ENCODE data around the gene NMBR.
"Not testable (repeated sequence)": the region's sequence is repeated elsewhere in the genome, so short reads cannot be mapped to it uniquely, and the experiment has no call there.

NMBR gene

DNA sequence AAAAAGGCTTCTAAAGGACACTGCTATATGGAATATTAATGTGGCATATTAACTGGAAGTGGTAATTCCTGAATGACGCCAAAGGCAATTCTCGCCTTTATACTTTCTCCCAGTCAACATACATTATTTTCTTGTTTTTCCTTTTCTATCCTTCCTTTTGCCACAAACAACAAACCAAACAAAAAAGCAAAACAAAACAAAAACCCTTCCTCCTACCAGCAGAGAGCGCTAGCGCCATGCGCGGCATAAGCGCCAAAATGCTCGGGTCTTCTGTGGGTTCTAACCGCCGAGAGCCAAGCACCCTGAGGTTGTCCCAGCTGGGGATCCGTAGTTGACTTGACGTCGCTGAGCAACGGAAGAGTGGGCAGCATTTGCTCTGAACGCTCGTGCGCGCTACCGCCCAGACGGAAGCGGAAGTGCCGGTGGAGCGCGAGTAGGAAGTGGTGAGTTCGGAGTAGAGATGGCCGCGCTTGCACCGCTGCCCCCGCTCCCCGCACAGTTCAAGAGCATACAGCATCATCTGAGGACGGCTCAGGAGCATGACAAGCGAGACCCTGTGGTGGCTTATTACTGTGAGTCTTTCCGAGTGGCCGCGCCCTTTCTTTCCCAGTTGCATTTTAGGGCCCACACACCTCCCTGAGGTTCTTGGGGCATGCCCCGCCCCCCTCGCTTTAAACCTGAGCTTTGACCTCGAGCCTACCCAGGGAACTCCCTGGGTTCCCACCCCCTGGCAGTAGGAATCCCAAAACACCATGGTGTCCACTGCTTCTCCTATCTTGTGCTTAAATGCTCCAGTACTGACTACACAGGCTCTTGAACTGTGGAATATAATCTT lies at the start of gene NMBR, which contains the start of gene VTA1:
TSS of gene NMBR (minus strand) at position 295 of the 835 bp plus-strand sequence. CDS start 58,464 bp downstream, outside the sequence.
TSS of gene VTA1 (plus strand) at position 436 of the 835 bp plus-strand sequence. CDS start at position 461, 25 bp downstream.
- peak; percentile 98 to 99 for DNase-seq

DNA sequence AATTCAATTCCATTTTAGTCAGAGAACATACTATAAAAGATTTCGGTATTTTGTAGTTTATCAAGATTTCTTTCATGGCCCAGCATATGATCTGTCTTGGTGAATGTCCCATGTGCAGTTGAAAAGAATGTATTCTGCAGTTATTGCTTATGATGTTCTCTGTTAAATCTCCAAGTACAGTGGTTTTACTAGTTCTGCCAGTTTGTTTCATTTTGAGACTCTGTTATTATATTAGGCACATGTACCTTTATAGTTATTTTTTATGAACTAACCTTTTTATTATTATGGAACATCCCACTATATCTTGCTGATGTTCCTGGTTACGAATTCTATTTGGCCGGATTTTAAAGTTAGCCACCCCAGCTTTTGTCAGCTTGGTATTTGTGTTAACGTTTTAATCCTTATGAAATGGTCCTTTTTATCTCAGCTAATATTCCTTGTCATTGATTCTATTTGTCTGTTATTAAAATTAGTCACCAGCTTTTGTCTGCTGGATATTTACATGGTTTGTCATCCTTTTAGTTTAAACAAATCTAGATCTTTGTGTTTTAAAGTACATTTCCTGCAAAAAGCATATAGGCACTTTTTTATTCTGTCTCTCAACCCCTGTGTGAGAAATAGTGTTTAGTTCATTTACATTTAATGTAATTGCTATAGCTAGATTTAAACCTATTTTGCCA lies 49.1 kb upstream of the NMBR start:
- DNase-seq: no peak

DNA sequence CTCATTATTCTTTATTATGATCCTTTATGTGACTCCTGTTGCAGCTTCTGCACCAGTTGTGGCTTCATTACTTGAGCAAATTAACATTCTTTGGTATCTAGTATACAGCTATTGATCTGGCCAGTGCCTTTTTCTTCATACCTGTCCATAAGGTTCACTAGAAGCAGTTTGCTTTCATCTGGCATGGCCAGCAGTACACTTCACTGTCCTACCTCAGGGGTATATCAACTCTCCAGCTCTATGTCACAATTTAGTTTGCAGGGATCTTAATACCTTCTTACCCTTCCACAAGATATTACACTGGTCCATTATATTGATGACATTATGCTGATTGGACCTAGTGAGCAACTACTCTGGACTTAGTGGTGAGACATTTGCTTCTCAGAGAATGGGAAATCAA lies 46.7 kb upstream of the NMBR start:
- DNase-seq: no peak

DNA sequence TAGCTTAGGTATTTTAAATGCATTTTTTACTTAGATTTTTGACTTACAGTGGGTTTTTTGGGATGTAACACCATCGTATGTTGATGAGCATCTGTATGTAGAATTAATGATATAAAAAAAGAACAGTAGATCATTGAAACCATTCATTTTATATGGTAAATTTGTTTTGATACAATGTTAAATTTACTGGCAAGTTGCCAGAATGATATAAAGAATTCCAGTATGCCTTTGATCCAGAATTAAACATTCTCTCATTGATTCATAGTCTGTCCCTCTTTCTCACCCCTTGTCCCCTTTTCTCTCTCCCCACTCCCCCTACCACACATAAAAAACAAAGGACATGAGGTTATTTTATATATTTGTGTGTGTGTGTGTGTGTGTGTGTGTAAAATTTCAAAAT lies 45.4 kb upstream of the NMBR start:
- DNase-seq: no peak

DNA sequence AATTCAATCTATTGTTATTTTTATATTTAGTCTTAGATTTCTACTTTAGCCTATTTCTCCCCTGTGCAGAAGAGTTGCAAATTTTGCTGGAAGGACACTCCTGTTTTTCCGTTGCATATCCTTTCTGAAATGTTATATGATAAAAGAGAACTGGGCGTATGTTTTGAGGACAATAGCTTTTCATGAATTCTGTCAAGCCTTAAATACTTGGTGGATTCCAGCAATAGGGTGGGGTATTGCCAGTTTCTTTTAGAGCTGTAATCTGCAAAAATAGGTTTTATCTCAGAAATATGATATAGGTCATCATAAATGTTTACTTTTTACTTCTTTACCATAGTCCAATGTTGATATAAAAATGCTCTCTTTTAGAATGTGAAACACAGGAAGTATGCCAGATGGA lies 42.1 kb upstream of the NMBR start:
- DNase-seq: no peak

DNA sequence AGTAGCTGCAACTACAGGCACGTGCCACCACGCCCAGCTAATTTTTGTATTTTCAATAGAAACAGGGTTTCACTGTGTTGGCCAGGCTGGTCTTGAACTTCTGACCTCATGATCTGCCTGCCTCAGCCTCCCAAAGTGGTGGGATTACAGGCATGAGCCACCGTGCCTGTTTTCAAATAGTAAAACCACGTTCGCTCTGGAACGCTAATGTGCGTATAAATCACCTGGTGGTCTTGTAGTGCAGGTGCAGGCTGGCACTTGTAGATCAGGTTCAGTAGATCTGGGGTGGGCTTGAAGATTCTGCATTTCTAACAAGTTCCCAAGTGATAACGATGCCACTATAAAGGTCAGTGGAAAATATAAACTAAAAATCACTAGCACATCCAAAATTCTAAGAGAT lies 41.4 kb upstream of the NMBR start:
- DNase-seq: not testable (repeated sequence)

DNA sequence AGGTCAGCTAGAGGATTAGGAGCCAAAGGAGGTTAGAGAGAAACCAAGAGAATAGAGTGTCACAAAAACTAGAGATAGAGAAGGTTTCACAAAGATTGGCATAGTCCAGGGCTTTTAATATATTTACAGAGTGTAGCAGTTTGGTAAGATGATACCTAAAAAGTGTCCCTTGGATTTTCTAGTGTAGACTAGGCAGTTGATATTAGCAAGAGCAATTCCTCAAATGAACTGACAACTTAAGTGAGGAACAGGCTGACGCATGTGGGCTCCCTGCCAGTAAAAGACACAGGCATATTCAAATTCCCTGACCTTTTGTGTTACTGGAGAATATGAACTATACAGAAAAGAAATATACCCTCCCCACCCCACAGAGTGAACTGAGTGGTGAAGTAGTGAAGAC lies 40.3 kb upstream of the NMBR start:
- no peak for DNase-seq

DNA sequence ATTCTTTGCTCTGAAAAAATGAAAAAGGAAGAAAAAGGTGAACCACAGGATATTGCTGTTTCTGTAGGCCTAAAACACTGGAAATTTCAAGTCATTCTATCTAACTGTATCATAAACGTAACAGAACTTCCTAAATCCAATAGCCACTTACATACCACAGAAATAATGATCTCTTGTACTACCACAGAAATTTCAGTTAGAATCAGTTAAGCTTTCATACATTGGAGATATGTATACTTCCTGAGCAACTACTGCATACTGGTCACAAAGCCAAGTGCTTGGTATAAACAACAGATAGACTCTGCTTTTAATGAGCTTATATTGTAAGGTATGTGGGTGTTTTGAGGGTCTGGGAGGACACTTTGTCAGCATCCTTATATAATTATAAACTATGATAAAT lies 38.7 kb upstream of the NMBR start:
- no peak for DNase-seq

DNA sequence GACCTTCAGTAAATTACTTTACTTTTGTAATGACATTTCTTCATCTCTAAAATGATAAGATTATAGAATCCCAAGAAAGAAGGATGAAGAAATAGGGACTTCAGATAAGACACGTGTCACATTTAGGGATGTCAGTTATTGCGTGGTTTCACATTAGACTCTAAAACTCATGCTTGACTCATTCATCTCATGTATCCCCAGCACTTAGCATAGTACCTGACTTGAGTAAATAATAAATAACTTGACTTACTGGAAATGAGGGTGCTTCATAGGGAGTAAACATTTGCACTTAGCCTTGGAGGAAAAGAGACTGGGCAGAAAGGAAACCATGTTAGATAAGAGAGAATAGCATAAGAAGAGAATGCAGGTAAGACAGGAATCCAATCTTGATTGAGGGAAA lies 37.4 kb upstream of the NMBR start:
- DNase-seq: no peak

DNA sequence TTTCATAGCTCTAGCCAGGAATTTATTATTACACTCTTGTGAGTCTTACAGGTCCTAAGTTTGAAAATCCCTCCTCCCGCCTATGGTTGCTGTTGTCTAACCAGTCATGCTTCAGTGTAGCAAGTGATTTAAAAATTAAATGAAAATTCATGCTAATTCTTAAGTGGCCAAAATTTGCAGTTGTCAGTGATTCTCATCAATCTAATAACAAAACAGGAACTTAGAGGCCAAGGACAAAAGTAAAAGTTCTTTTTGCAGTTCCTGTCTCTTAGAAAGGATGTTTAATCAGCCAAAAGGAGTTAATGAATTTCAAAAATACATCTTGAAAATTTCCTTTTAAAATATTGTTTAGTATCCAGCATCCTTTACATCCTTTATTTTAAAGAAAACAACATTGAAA lies 36.4 kb upstream of the NMBR start:
- no peak for DNase-seq

DNA sequence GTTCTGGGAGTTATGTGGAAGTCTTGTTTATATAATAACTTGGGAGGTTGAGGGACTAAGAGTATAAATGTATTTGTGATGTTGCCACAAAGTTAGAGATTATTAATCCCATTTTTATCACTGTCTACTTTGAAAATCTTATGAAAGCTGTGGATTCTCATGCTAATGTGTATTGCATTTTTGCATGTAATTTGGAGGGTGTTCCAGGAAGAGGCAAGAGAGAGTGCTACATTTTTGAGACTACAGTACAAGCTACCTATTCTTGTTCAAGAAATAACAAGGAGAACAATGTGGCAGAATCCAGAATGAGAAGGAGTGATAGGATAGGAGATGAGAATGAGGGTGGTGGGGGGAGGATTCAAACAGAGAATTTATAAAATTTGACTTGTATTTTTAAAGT lies 35.1 kb upstream of the NMBR start:
- no peak for DNase-seq

DNA sequence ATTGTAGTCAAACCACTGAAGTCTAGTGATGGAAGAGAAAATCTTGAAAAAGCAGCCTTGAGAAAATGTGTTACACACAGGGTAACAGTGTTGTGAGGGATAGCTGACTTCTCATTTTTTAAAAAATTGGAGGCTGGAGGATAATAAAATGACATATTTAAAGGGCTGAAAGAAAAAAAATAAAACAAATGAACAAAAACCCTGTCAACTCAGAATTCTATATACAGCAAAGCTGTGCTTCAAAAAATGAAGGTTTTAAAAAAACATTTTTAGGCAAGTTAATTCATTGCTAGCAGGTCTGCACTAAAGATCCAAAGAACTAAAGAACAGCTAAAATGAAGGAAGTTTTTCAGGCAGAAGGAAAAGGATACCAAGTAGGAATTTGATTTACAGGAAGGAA lies 31.2 kb upstream of the NMBR start:
- no peak for DNase-seq

DNA sequence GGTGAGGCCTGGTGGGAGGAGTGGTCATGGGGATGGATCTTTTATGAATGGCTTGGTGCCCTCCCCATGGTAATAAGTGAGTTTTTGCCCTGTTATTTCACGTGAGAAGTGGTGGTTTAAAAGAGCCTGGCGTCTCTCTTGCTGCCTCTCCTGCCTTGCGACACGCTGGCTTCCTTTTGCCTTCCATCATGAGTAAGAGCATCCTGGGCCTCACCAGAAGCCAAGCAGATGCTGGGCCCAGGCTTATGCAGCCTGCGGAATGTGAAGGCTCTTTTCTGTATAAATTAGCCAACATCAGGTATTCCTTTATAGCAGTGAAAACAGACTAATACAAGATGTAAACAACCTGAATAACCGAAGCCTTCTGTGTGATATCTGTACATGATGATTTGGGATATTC lies 27.8 kb upstream of the NMBR start:
- no peak for DNase-seq

DNA sequence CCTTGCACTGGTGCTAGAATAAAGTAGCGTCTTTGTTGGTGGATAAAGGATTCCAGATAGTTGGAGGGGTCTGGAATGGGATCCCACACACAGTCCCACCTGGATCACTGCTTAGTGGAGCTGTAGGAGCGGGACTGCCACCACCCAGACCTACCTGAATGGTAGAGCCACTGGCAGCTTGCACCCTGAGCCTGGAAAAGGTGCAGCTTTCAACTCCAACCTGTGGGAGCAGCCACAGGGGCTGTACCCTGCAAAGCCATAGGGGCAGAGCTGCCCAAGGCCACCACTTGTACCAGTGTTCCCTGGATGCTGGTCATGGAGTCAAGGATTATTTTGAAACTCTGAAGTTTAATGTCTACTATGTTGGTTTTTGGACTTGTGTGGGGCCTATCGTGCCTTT lies 27.1 kb upstream of the NMBR start:
- no peak for DNase-seq

DNA sequence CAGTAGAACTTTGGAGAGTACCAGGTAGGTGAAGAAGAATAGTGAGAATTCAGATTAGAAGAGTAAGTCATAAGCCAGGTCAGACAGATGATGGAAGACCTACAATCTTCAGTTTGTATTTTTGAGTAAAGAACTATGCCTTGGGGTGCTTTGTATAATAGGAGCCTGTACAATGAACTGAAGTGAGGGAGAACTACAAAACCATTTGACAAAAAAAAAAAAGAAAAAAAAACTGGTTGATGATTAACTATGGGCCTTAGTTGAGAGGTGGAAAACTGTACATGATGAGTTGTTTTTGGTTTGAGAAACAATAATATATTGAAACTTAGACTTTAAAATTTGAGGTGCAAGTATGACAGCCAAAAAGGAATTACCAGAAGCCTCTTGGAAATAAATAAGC lies 25.8 kb upstream of the NMBR start:
- no peak for DNase-seq

DNA sequence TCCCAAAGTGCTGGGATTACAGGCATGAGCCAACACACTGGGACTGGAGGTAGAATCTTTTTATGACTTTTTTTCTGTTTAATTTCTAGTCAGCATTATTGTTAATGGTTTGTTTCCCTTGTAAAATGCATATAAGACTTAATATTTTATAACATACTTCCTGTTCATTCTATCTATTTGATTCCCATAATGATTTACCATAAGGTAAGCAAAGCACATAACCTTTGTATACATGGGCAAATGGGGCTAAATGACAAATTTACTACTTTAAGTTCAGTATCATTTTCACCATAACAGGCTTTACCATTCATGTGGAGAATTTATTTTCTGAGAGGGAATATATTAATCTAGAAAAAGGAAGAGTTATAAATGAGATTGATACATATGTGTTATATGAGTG lies 24.4 kb upstream of the NMBR start:
- no peak for DNase-seq

DNA sequence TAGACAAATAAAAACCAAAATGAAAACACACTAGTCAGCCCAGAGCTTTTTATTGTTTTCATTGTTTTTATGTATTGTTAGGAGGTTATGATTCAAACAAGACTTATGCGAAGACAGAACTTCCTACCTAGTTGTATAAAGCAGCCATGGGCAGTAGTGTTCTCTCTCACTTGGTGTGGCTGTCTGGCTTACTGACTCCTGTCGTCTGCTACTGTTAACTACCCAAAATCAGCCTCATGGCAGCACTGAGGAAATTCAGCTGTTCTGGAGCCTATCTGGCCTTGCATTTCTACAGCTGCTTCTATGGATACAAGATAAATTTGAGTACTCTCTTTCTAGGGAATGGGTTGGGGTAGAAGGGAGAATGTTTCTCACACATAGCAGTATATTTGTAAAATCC lies 20.6 kb upstream of the NMBR start:
- no peak for DNase-seq

DNA sequence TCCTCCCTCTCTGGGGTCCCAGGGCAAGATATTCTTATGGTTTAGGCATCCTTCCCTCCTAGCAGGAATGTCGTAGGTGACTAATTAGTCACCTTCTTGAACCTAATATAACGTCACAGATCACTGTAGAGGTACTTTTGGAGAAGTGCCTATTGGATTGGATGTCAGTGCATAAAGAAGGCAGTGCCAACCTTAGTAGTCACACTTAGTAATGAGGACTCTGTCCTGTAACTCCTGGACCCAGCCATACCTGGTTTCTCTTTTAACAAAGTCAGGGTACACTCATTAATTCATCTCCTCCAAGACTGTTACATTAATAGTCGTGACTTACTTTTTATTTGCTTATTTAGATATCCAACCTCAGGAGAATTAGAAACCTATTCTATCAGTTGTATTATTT lies 20.1 kb upstream of the NMBR start:
- DNase-seq: no peak

DNA sequence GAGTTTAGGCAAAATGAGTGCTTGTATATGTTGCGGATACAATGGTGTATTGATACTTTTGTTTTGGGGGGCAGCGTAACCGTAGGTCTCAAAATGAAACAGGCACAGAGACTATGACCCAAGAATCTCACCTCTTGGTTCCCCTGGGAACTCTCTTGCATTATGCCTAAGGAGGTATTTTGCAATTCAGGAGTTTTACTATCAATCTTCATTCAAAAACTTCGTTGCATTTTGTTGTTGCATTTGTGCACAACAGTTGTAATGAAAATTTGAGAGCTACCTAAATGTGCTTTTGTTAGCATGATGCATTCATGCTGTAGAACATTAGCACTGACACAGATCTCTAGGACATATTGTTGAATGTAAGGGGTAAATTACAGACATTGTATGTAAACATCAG lies 18.3 kb upstream of the NMBR start:
- DNase-seq: no peak

DNA sequence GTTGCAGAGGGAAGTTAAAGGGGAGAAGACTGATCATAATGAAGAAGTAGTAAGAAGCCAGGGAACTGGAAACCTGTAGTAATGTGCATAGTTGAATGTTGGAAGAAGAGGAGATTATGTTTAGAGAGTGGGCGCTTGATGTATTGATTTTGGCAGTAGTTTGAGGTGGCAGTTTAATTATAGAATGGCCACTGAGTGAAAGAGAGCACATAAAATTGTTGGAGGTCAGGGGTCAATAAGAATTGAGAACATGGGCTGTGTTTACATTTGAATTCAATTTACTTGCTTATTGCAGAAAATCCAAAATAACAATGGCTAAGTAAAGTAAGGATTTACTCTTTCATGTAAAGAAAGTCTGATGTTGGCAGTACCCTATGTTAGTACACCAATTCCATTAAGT lies 15.9 kb upstream of the NMBR start:
- DNase-seq: no peak

DNA sequence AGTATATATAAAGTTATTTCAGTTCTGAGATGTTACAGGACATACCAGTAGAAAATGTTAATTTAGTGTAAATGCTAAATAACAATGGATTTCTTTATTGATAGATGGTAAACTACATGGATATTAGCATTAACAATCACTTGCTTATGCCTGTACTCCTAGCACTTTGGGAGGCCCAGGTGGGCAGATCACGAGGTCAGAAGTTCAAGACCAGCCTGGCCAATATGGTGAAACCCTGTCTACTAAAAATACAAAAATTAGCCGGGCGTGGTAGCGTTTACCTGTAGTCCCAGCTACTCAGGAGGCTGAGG lies 9.8 kb upstream of the NMBR start:
- DNase-seq: not testable (repeated sequence)

DNA sequence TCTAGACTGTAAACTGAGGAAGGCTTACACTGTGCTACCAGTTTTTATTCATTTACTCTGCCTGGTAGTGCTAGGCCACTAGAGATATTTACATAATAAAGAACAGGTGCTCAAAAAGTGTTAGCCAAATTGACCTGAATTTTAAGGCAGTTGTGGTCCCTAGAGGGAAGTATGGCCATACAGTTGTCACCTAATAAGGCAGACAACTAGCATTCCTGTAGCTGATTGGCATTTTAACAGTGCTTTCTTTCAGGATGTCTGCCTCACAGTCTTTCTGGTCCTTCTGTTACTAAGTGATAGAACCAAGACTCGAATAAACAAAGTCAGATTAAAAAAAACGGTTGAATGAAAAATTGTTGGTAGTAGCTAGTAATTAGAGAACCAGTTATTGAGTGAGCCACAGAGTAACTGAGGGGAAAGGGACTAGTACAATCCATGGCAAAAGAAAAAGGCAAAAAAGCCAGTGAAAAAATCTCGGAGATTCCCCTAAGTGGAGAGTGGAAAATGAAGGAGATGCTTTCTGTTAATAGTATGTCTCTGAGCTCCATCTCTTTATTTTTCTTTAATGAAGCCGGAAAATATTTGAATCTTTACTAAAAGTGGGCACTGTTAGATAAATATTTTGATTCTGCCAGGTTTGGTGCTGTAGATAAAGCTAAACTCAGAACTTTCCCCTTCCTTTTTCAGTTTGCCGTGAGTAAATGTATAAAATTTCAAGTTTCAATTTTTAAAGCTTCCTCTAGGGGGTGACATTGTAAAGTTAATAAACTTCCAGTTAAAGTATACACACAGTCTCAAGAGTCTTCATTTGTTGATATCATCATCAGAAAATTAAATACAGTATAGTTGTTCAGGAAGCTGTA lies 9.2 kb upstream of the NMBR start:
- DNase-seq: peak; percentile 16 to 79

DNA sequence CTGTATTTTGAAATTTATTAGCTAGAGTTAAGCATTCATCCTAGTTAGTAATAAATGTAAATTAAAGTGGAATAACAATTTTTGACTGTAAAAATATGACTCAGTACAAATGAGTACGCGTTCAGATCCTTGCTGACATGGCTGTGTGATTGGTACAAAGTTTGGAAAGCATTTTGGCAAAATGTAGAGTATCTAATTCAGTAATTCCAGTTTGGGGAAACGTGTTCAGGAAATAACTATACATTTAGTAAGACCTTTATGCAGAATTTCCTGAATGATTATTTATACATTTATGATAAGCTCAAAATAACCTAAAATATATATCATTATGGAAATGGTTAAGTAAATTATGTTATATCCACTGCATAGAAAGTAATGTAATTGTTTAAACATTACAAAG lies 8.2 kb upstream of the NMBR start:
- DNase-seq: no peak

DNA sequence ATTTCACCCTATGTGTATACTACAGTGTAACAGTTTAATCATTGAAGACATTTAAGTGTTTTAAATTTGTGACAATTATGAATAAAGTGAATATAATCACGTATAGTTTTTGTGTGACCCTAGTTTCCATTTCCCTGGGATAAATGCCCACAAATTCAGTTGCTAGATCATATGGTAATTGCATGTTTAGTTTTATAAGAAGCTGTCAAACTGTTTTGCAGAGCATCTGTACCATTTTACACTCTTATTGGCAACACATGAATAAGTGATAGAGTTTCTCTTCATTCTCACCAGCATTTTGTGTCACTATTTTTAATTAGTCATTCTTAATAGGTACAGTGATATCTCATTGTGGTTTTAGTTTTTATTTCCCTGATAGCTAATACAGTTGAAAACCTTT lies 7.4 kb upstream of the NMBR start:
- no peak for DNase-seq

Data from inflammatory macrophage treated with lipopolysaccharide for 1 hour (primary cell).